NCI-H1105 (cell line): ENCODE measurements around the gene CCR9.
"Not testable (repeated sequence)": the region's sequence is repeated elsewhere in the genome, so short reads cannot be mapped to it uniquely, and the experiment has no call there.

ENCODE experiments used
- DNase-seq: peaks from one replicate; lab custom pipeline; 2025; lab: John Stamatoyannopoulos, UW

CCR9 gene

DNA sequence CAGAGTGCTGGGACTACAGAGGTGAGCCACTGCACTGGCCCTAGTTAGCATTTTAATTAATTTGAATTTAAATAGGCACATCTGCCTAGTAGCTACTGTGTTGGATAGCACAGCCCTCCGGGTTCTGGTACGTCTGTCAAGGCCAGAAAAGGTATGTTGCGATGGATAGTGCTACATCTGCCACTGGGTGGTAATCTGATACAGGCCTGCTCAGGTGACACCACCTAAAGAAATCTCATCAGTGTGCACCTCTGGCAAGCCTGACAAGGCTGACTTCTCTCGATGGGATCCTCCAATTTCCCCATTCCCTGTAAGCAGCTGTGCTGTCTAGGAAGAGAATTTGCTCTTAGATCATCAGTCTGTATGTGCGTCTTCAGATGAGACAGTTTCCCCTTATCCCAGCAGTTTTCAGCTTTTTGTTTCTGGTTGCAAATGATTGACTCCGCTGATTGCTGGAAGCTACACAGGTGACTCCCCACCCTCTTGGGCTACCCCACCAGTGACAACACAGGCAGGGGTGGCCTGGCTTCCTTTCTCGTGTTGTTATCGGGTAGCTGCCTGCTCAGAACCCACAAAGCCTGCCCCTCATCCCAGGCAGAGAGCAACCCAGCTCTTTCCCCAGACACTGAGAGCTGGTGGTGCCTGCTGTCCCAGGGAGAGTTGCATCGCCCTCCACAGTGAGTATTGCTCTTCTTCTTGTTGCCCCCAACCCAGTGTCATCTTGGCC, at the start of gene CCR9:
Gene CCR9, plus strand, starts transcription at position 565 of the 727 bp plus-strand sequence. CDS start 8,391 bp downstream, outside the sequence.
- DNase-seq, result no peak

GRCh38 chr3:45838466-45838865, 47.9 kb upstream of the CCR9 start:
- no peak for DNase-seq

- DNase-seq, result no peak
These were observed 45.0 kb upstream of the CCR9 start for GRCh38 chr3:45841420-45841756.

DNA sequence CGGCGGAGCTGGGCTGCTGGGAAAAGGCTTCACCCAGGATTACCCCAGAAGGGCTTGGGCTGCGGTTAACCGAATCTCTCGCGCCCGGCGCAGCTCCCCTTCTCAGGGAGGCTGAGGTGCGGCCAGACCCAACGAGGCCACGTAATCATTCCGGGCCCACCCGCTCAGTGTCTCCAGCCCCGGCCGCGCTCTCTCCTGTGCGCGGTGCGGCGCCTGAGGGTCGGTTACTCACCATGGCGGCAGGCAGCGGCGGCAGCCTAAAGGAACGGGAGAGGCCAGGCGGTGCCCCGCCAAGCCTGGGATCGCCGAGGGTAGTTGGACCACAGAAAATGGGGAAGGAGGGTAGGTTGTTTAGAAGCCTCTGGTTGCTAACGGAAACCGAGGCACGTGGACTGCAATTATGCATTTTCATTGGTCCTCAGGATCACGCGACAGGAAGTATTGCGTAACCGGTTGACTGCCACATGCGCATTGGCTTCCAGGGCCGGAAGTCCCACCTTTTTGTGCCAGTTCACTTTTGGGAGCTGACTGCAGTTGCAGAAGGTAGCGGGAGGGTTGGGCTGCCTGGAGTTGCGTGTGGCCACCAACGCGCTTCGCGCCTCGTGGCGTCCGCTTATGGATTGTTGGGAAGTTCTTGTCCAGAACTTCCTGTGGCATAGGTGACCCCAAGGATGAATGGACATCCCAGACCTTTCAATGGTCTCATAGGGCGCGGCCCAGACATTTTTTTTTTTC, 44.4 kb upstream of the CCR9 start, which contains the start of gene LZTFL1:
Gene LZTFL1, minus strand, starts transcription at position 363 of the 735 bp plus-strand sequence. Its CDS starts 128 bp downstream, at position 235.
- DNase-seq, result peak; percentile 89

- no peak for DNase-seq
These were observed 43.3 kb upstream of the CCR9 start for GRCh38 chr3:45842851-45843625.

GRCh38 chr3:45844616-45845015, 41.7 kb upstream of the CCR9 start:
- DNase-seq, result no peak

DNA sequence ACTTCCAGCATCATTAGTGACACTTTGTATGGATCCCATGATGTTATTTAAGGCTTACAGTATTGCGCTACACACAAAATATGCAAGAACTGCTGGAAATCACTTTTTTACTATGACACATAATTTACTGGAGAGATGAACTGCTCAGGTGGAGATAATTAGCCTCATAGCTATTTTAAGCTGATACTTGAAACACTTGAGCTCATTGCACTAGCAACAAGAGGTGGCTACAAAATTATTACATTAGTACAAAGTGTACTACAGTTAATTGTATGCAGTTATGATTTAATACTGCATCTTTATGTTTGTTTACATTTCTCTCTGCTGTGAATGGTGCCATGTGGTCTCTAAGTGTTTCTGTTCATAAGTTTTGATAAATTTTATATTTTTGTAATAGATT, 38.0 kb upstream of the CCR9 start:
- DNase-seq, result no peak

- no peak for DNase-seq
These were observed 33.5 kb upstream of the CCR9 start for GRCh38 chr3:45852828-45853227.

DNA sequence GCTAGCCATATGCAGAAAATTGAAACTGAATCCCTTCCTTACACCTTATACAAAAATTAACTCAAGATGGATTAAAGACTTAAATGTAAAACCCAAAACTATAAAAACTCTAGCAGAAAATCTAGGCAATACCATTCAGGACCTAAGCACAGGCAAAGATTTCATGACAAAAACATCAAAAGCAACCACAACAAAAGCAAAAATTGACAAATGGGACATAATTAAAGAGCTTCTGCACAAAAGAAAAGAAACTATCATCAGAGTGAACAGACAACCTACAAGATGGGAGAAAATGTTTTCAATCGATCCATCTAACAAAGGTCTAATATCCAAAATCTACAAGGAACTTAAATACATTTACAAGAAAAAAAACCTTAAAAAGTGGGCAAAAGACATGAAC, 30.0 kb upstream of the CCR9 start:
- DNase-seq, result not testable (repeated sequence)

GRCh38 chr3:45857024-45857423, 29.3 kb upstream of the CCR9 start:
- not testable (repeated sequence) for DNase-seq

DNA sequence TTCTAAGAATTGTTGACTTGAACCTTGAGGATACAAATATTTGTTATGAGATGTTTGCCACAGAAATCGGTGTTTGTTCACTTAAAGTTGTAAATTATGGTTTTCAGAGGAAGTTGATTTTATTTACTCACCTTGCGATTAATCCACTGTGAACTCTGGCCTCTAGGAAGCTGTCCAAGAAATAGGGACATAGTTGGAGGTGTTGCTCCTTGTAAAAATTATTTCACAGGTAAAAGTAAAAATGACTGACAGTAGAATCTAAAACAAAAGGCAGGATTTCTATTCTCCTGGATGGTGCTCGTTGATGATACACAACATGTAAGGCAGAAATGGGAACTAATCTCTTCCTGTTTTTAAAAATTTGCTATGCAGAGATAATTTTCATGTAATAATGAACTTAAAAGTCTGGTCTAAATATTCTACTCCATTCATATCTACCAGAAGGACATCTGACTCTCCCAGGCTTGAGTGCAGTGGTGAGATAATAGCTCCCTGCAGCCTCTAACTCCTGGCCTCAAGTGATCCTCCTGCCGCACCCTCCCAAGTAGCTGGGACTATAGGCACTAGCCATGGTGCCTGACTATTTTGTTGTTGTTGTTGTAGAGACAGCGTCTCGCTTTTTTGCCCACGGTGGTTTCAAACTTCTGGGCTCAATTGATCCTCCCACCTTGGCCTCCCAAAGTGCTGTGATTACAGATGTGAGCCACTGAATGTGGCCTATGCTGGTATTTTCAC, 27.4 kb upstream of the CCR9 start:
- DNase-seq, result no peak

DNA sequence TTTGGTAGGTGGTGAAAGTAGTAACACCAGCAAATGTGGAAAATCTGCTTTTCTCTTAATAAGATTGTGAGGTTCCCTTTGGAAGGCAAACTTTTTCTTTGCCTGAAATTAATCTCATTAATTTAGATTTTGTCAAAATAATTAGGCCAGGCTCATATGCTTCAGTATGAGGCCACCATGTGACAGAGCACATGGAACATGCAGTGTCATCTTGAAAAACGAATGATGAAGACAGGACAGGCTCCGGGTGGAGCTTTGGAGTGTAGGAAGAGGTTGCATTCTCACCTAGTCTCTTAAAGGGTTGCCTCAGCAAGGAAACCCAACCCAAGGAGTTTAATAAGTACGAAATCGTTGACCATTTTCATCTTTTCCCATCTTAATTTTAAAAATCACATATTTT, 25.9 kb upstream of the CCR9 start:
- no peak for DNase-seq

DNA sequence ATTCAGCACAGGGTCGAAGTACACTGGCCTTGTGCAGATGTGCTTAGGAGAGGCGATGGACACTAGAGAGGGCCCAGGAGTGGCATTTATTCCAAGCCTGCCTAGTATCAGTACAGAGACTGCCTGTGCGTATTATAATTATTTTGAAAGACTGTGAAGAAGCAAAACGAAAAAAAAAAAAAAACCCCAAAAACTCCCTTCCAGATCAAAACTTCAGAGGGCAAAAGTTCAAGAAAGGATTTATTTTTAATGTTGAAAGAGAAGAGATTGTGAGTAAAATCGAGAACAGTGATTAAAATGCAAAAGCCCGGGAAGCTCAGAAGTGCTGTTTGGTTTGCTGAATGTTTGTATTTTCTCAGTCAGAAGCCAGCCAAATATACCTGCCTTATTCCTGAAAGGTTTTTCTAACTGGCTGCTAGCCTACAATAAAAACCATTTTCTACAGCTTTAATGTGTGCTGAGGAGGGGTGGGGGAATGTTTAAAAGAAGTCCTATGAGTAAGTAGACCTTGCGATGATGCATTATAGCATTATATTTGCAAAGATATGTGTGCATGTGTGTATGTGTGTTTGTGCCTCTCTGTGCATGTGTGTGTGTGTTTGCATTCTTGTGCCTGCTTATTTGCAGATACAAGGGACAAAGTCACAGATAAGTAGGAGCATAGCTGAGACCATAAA, 25.2 kb upstream of the CCR9 start:
- DNase-seq, result no peak

GRCh38 chr3:45864760-45865519, 21.4 kb upstream of the CCR9 start:
- DNase-seq, result no peak

GRCh38 chr3:45865563-45865962, 20.8 kb upstream of the CCR9 start:
- DNase-seq, result no peak

DNA sequence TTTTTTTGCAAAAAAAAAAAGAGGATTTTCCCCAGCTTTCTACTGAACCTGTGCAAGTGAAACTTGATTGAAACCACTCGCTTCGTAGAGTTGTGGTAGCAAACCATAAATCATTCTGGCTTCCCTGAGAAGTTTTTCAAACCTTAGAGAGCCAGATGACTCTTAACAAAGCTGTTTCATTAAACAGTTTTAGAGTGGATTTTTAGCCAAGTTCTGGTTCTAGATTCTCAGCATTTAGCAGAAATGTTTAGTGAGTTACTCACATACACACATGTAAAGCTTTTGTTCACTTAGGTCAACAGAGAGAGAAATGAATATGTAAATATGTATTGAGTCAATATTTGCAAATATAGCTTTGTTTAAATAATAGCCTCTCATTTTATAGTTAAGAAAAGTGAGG, 18.1 kb upstream of the CCR9 start:
- DNase-seq, result no peak

GRCh38 chr3:45868650-45869049, 17.7 kb upstream of the CCR9 start:
- no peak for DNase-seq

DNA sequence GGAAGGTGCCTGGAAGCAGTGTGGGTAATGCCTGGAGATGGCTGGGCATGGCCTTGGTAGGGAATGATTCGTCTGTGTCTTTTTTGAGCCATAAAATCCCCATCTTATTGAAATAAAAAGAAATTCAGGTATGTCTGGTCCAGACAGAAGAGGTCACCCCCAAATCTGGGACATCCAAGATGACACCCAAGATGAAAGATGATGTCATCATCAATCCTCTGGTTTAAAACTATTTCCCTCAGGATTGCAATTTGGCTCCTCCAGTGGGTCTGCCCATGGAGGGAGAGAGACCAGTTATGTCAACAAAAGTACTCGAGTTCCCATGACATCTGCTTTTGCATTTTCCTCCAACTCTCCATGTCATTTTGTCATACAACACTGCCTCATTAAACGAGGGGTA, 16.7 kb upstream of the CCR9 start:
- no peak for DNase-seq

- no peak for DNase-seq
These were observed 16.2 kb upstream of the CCR9 start for GRCh38 chr3:45870099-45870498.

GRCh38 chr3:45871780-45872179, 14.6 kb upstream of the CCR9 start:
- DNase-seq, result no peak

GRCh38 chr3:45872569-45872968, 13.8 kb upstream of the CCR9 start:
- no peak for DNase-seq
